NB4 (cell line): ENCODE results near the gene LEPROT.

ENCODE experiments used
- POLR2A ChIP-seq: IDR thresholded peaks from 2 replicates; pipeline ENCODE4 v1.6.1; 2011; ENCODE audit warnings: mild to moderate bottlenecking; ENCODE audit not compliant: insufficient read length; ENCODE audit errors: extremely low read depth
- TF ChIP-seq, protein P1 (sequence below): IDR thresholded peaks from one replicate; pipeline ENCODE4 v1.5.1; 2012; ENCODE audit warnings: low read depth, low read length

DNA sequence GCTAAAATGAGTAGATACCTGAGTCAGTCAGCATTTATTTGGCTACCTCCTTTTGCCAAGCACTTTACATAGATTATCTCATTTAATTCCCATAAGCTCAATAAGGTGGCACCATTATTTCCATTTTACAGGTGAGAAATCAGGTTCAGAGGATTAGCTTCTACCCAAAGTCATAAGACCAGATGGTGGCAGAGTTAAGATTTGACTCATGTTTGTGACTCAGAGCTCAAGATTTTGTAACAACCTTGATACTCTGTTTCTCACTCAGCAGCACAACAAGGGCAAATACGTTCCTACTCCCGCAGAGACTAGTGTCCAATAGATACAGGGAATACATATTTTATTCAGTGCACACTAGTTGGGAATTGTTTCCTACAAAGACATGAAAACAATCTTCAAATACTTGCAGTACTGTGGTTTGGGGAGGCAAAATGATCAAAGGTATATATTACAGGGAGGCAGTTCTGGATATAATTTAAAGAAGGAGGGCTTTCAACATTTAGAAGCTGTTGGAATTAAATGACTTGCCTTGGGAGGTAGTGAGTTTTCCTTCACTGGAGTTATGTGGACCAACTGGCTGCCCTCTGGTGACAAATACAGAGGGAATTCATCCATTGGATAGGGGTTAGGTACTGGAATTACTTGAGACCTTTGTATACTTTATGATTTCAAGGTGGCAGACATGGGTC lies 3.6 kb downstream of the LEPROT start:
- TF ChIP-seq, protein P1, sequence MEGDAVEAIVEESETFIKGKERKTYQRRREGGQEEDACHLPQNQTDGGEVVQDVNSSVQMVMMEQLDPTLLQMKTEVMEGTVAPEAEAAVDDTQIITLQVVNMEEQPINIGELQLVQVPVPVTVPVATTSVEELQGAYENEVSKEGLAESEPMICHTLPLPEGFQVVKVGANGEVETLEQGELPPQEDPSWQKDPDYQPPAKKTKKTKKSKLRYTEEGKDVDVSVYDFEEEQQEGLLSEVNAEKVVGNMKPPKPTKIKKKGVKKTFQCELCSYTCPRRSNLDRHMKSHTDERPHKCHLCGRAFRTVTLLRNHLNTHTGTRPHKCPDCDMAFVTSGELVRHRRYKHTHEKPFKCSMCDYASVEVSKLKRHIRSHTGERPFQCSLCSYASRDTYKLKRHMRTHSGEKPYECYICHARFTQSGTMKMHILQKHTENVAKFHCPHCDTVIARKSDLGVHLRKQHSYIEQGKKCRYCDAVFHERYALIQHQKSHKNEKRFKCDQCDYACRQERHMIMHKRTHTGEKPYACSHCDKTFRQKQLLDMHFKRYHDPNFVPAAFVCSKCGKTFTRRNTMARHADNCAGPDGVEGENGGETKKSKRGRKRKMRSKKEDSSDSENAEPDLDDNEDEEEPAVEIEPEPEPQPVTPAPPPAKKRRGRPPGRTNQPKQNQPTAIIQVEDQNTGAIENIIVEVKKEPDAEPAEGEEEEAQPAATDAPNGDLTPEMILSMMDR = no peak
- no peak for TF ChIP-seq POLR2A
